ENCODE results near the gene TMEM161A. TPM values are rescaled to one million over a fixed set of nuclear protein-coding genes. Genes with fewer than 3 reads are reported as not detected.
A peak's percentile ranks its signal among the peaks of the same experiment; 100 is the strongest.

TMEM161A gene
- total and polyA plus RNA-seq, 9 of the 15 experiments (the other 6 are each of a cell fraction or from before 2014, with no cell fraction given) = 0.63 to 92.3 (median 38.9) TPM

- TF ChIP-seq ZHX1 (conservative IDR thresholded peaks at IDR 0.05; ENCODE audit: low read length) = no peak
- no peak for TF ChIP-seq PHF20 (IDR thresholded peaks at IDR 0.05; ENCODE audit: partially characterized antibody)
- TF ChIP-seq ZEB2 (IDR thresholded peaks at IDR 0.05) = peak; percentile 84
- TF ChIP-seq ETV1 (tag; conservative IDR thresholded peaks at IDR 0.05; ENCODE audit: low read depth) = no peak
- TF ChIP-seq MXI1 (IDR thresholded peaks at IDR 0.05; ENCODE audit: low read depth, low read length) = no peak
- TF ChIP-seq IFI16 (CRISPR knock-in tag; IDR thresholded peaks at IDR 0.05) = no peak
- no peak for TF ChIP-seq KLF16 (IDR thresholded peaks at IDR 0.05)
- TF ChIP-seq TAF7 (tag; IDR thresholded peaks at IDR 0.05) = no peak
- TF ChIP-seq BRCA1 (IDR thresholded peaks at IDR 0.05) = no peak
- no peak for TF ChIP-seq BRCA1 (CRISPR knock-in tag; IDR thresholded peaks at IDR 0.05)
- peak; percentile 72 for TF ChIP-seq CCNT2 (IDR thresholded peaks at IDR 0.05; ENCODE audit: borderline replicate concordance, extremely low read depth, insufficient read length, low read depth, low read length)
- no peak for TF ChIP-seq RBM25 (IDR thresholded peaks at IDR 0.05; ENCODE audit: low read depth, low read length, severe bottlenecking)
- no peak for TF ChIP-seq FUS (optimal IDR thresholded peaks at IDR 0.05; ENCODE audit: low read depth, low read length)
- TF ChIP-seq ASH1L (IDR thresholded peaks at IDR 0.05; ENCODE audit: borderline replicate concordance, low read depth, partially characterized antibody) = no peak
- peak; percentile 67 for TF ChIP-seq VEZF1 (CRISPR knock-in tag; IDR thresholded peaks at IDR 0.05)
- peak; percentile 22; the same call in 1 of the 2 replicates for TF ChIP-seq JUND (IDR thresholded peaks at IDR 0.05; ENCODE audit: borderline replicate concordance, low read depth, low read length)
- TF ChIP-seq JUND (tag; IDR thresholded peaks at IDR 0.05; ENCODE audit: borderline replicate concordance, low read depth, low read length) = no peak
- no peak for TF ChIP-seq PHB (CRISPR knock-in tag; IDR thresholded peaks at IDR 0.05)
- TF ChIP-seq MAX (CRISPR knock-in tag; IDR thresholded peaks at IDR 0.05) = no peak; the same call in 1 of the 2 replicates
- no peak for TF ChIP-seq RFX1 (IDR thresholded peaks at IDR 0.05)
- TF ChIP-seq ZNF124 (CRISPR knock-in tag; IDR thresholded peaks at IDR 0.05) = no peak
- no peak for TF ChIP-seq ZBTB12 (CRISPR knock-in tag; IDR thresholded peaks at IDR 0.05)
- TF ChIP-seq ZBTB26 (CRISPR knock-in tag; IDR thresholded peaks at IDR 0.05) = no peak
- no peak; the same call in 1 of the 2 replicates for TF ChIP-seq SIN3B (IDR thresholded peaks at IDR 0.05; ENCODE audit: low read depth)
- TF ChIP-seq KAT7 (CRISPR knock-in tag; IDR thresholded peaks at IDR 0.05; ENCODE audit: borderline replicate concordance) = 0 out of 2 replicates have a peak, but pooled peaks have one; percentile 72
These were observed 3.6 kb downstream of the TMEM161A start (continued) for GRCh38 chr19:19134687-19135158.
